ENCODE results near the gene DTD1.
"Not testable (repeated sequence)": the region's sequence is repeated elsewhere in the genome, so short reads cannot be mapped to it uniquely, and the experiment has no call there.

DTD1 gene

GRCh38 chr20:18739751-18740166 lies 151.9 kb downstream of the DTD1 start:
- DNase-seq (ENCODE audit: low read depth in 3 of 3): no peak

- DNase-seq (ENCODE audit: low read depth in 3 of 3): no peak
Measured at GRCh38 chr20:18740726-18741125, 152.9 kb downstream of the DTD1 start.

GRCh38 chr20:18742841-18743240 lies 155.0 kb downstream of the DTD1 start:
- DNase-seq (ENCODE audit: low read depth in 3 of 3): no peak

GRCh38 chr20:18743665-18744440 lies 156.0 kb downstream of the DTD1 start:
- no peak for DNase-seq (ENCODE audit: low read depth in 3 of 3)

GRCh38 chr20:18747090-18747489 lies 159.2 kb downstream of the DTD1 start:
- DNase-seq (ENCODE audit: low read depth in 3 of 3): no peak

- DNase-seq (ENCODE audit: low read depth in 3 of 3): no peak
Measured at GRCh38 chr20:18748987-18749386, 161.1 kb downstream of the DTD1 start.

GRCh38 chr20:18749528-18749927 lies 161.7 kb downstream of the DTD1 start:
- DNase-seq (ENCODE audit: low read depth in 3 of 3): no peak

- DNase-seq (ENCODE audit: low read depth in 3 of 3): no peak
Measured at GRCh38 chr20:18750735-18751134, 162.9 kb downstream of the DTD1 start.

- DNase-seq (ENCODE audit: low read depth in 3 of 3): no peak
Measured at GRCh38 chr20:18754030-18754652, 166.3 kb downstream of the DTD1 start.

GRCh38 chr20:18754653-18755045 lies 166.8 kb downstream of the DTD1 start:
- DNase-seq (ENCODE audit: low read depth in 3 of 3): no peak

GRCh38 chr20:18760852-18761251 lies 173.0 kb downstream of the DTD1 start:
- DNase-seq (ENCODE audit: low read depth in 3 of 3): not testable (repeated sequence)

- DNase-seq (ENCODE audit: low read depth in 3 of 3): no peak
Measured at GRCh38 chr20:18767676-18768075, 179.8 kb downstream of the DTD1 start.

- DNase-seq (ENCODE audit: low read depth in 3 of 3): no peak
Measured at GRCh38 chr20:18773566-18773965, 185.7 kb downstream of the DTD1 start.

GRCh38 chr20:18774207-18774606 lies 186.4 kb downstream of the DTD1 start:
- no peak for DNase-seq (ENCODE audit: low read depth in 3 of 3)

- DNase-seq (ENCODE audit: low read depth in 3 of 3): no peak
Measured at GRCh38 chr20:18775633-18776032, 187.8 kb downstream of the DTD1 start.

GRCh38 chr20:18778690-18779392 lies 191.0 kb downstream of the DTD1 start:
- no peak for DNase-seq (ENCODE audit: low read depth in 3 of 3)

- no peak for DNase-seq (ENCODE audit: low read depth in 3 of 3)
Measured at GRCh38 chr20:18780385-18781130, 192.7 kb downstream of the DTD1 start.

- no peak for DNase-seq (ENCODE audit: low read depth in 3 of 3)
Measured at GRCh38 chr20:18781509-18781908, 193.7 kb downstream of the DTD1 start.

GRCh38 chr20:18783385-18783959 lies 195.6 kb downstream of the DTD1 start:
- DNase-seq (ENCODE audit: low read depth in 3 of 3): no peak

- DNase-seq (ENCODE audit: low read depth in 3 of 3): not testable (repeated sequence)
Measured at GRCh38 chr20:18787046-18787445, 199.2 kb downstream of the DTD1 start.

- DNase-seq (ENCODE audit: low read depth in 3 of 3): no peak
Measured at GRCh38 chr20:18788021-18788420, 200.2 kb downstream of the DTD1 start.

- DNase-seq (ENCODE audit: low read depth in 3 of 3): no peak
Measured at GRCh38 chr20:18790787-18791186, 202.9 kb downstream of the DTD1 start.

Data from stimulated activated CD4-positive, alpha-beta T cell treated with anti-CD3 and anti-CD28 coated beads, TNF-alpha, amount 100 ng/mL, for 48 hours (primary cell).